GM23338 (cell line): ENCODE results near the gene PID1. TPM values are rescaled to one million over a fixed set of nuclear protein-coding genes. Genes with fewer than 3 reads are reported as not detected.

Experiments
- ATAC-seq: fragments of 200-7000 bp; cut with Tn5 transposase; 3 replicates; pipeline ENCODE4 v1.9.1; 2020
- DNase-seq: peaks from one replicate; pipeline ENCODE4 v3.0.0-alpha.2; 2015; ENCODE audit warnings: low spot score
- H2AFZ ChIP-seq: fragments of 200-600 bp; sonication (generic); 2 replicates; pipeline ENCODE4 v1.8.0; 2016; ENCODE audit warnings: antibody characterized with exemption, mild to moderate bottlenecking, moderate library complexity
- H3F3A ChIP-seq: fragments of 200-600 bp; sonication (generic); replicated peaks from 2 replicates; pipeline ENCODE4 v1.8.0; 2017; ENCODE audit warnings: antibody characterized with exemption, mixed run types, low read depth
- H3K27ac ChIP-seq: fragments of 200-600 bp; sonication (generic); 2 replicates; pipeline ENCODE4 v1.6.1; 2016; ENCODE audit warnings: low read depth
- H3K27me3 ChIP-seq: fragments of 200-600 bp; sonication (generic); 2 replicates; pipeline ENCODE4 v1.8.0; 2016; ENCODE audit warnings: mild to moderate bottlenecking, mixed run types, moderate library complexity; ENCODE audit not compliant: insufficient read depth
- H3K36me3 ChIP-seq: fragments of 200-600 bp; sonication (generic); 2 replicates; pipeline ENCODE4 v1.8.0; 2016; ENCODE audit warnings: mild to moderate bottlenecking; ENCODE audit not compliant: insufficient read depth
- H3K4me1 ChIP-seq: fragments of 200-600 bp; sonication (generic); 2 replicates; pipeline ENCODE4 v1.8.0; 2016; ENCODE audit warnings: mild to moderate bottlenecking, moderate library complexity; ENCODE audit not compliant: insufficient read depth
- H3K4me2 ChIP-seq: fragments of 200-600 bp; sonication (generic); 2 replicates; pipeline ENCODE4 v1.7.1; 2017; ENCODE audit warnings: mixed run types
- H3K4me3 ChIP-seq: fragments of 200-600 bp; sonication (generic); 2 replicates; pipeline ENCODE4 v1.6.1; 2016; ENCODE audit warnings: mixed run types
- H3K79me2 ChIP-seq: fragments of 200-600 bp; sonication (generic); replicated peaks from 2 replicates; pipeline ENCODE4 v1.8.0; 2017; ENCODE audit warnings: mild to moderate bottlenecking; ENCODE audit not compliant: insufficient read depth
- H3K9me2 ChIP-seq: fragments of 200-600 bp; sonication (generic); 2 replicates; pipeline ENCODE4 v1.8.0; 2017; ENCODE audit not compliant: insufficient read depth
- H4K20me1 ChIP-seq: fragments of 200-600 bp; sonication (generic); replicated peaks from 2 replicates; pipeline ENCODE4 v1.8.0; 2017; ENCODE audit warnings: mild to moderate bottlenecking; ENCODE audit not compliant: insufficient read depth
- H3K27ac Mint-ChIP-seq: 2 replicates; pipeline ENCODE4 v1.8.0; 2020; ENCODE audit warnings: inconsistent platforms, mild to moderate bottlenecking, moderate library complexity, mixed read lengths
- H3K27me3 Mint-ChIP-seq: 3 replicates; pipeline ENCODE4 v1.8.0; 2022; ENCODE audit warnings: low read depth, mild to moderate bottlenecking, moderate library complexity, mixed read lengths, inconsistent platforms; ENCODE audit not compliant: insufficient read depth, poor library complexity
- H3K36me3 Mint-ChIP-seq: 3 replicates; pipeline ENCODE4 v1.8.0; 2021; ENCODE audit warnings: low read depth, mild to moderate bottlenecking, inconsistent platforms, moderate library complexity, mixed read lengths
- H3K4me1 Mint-ChIP-seq: 3 replicates; pipeline ENCODE4 v1.8.0; 2020; ENCODE audit warnings: mild to moderate bottlenecking, inconsistent platforms, mixed read lengths
- H3K4me3 Mint-ChIP-seq: 3 replicates; pipeline ENCODE4 v1.8.0; 2021; ENCODE audit warnings: moderate library complexity, mild to moderate bottlenecking, inconsistent platforms, mixed read lengths
- H3K9me3 Mint-ChIP-seq: 3 replicates; pipeline ENCODE4 v1.8.0; 2020; ENCODE audit warnings: moderate library complexity, mild to moderate bottlenecking, inconsistent platforms, mixed read lengths
- EZH2phosphoT487 ChIP-seq: fragments of 200-600 bp; sonication (generic); IDR thresholded peaks from one replicate; pipeline ENCODE4 v1.8.1; 2018; ENCODE audit warnings: antibody characterized with exemption; ENCODE audit not compliant: unreplicated experiment
- JUNB ChIP-seq: IDR thresholded peaks from one replicate; pipeline ENCODE4 v1.6.1; 2016; ENCODE audit warnings: antibody characterized with exemption; ENCODE audit not compliant: unreplicated experiment
- POLR2AphosphoS5 ChIP-seq: IDR thresholded peaks from 2 replicates; pipeline ENCODE4 v1.6.1; 2016; ENCODE audit warnings: antibody characterized with exemption, low read depth
- REST ChIP-seq: IDR thresholded peaks from one replicate; pipeline ENCODE4 v1.6.1; 2018; ENCODE audit warnings: antibody characterized with exemption; ENCODE audit not compliant: unreplicated experiment
- ZNF331 ChIP-seq: fragments of 250-450 bp; sonication (Bioruptor Pico); IDR thresholded peaks from 2 replicates; pipeline ENCODE4 v1.5.0; 2020; ENCODE audit warnings: low read depth, mild to moderate bottlenecking, moderate library complexity
- ZNF462 ChIP-seq: fragments of 250-450 bp; sonication (Bioruptor Pico); IDR thresholded peaks from 2 replicates; pipeline ENCODE4 v1.5.0; 2020; ENCODE audit warnings: mild to moderate bottlenecking, moderate library complexity
- polyA plus RNA-seq: library from polyadenylated mRNA; unstranded; fragments of >200 nt; fragmentation: Nextera tagmentation; extraction: Ambion mirVana; gene quantifications from 2 replicates; pipeline ENCODE4 v1.2.1, GENCODE V29; 2016
- total RNA-seq: library from RNA; depleted of rRNA; stranded (reverse); fragments of >200 nt; shearing (Covaris generic); gene quantifications from 2 replicates; pipeline ENCODE4 v1.2.3, GENCODE V29; 2014

Gene PID1
- total and polyA plus RNA-seq, 2 experiments from 2014 or later, result 1.7 to 2.4 TPM

- TF ChIP-seq ZNF462 (CRISPR knock-in tag), result no peak
- no peak for TF ChIP-seq REST
- TF ChIP-seq POLR2AphosphoS5, result no peak
- TF ChIP-seq EZH2phosphoT487, result no peak
- no peak for TF ChIP-seq ZNF331 (CRISPR knock-in tag)
- no peak for TF ChIP-seq JUNB
These were observed 69.6 kb downstream of the PID1 start (continued) for GRCh38 chr2:229201521-229201920.

GRCh38 chr2:229199267-229199666 lies 71.8 kb downstream of the PID1 start:
- H3K4me2 ChIP-seq, result no peak overlapping the region
- ATAC-seq (no peak), DNase-seq (no peak)
- H3K27me3 ChIP-seq, result no peaks in the 10 kb centered on the region
- H3K36me3 ChIP-seq, result no peaks in the 10 kb centered on the region
- H3K79me2 ChIP-seq, result no peaks in the 10 kb centered on the region
- no peaks in the 10 kb centered on the region for H3K9me2 ChIP-seq
- no peaks in the 10 kb centered on the region for H3K9me3 Mint-ChIP-seq
- H3K27ac Mint-ChIP-seq, result no peak overlapping the region
- no peak overlapping the region for H3K4me3 Mint-ChIP-seq
- H3K27ac ChIP-seq, result no peak overlapping the region
- H3K4me3 ChIP-seq, result no peak overlapping the region
- no peaks in the 10 kb centered on the region for H3K4me1 Mint-ChIP-seq
- H2AFZ ChIP-seq, result no peak overlapping the region
- H3K4me1 ChIP-seq, result no peaks in the 10 kb centered on the region
- H3K36me3 Mint-ChIP-seq, result no peaks in the 10 kb centered on the region
- H3K27me3 Mint-ChIP-seq, result no peaks in the 10 kb centered on the region
- H3F3A ChIP-seq, result no peaks in the 10 kb centered on the region
- no peaks in the 10 kb centered on the region for H4K20me1 ChIP-seq
- TF ChIP-seq JUNB (no peak), POLR2AphosphoS5 (no peak)
